ENCODE measurements around the gene UTF1.

The UTF1 gene

DNA sequence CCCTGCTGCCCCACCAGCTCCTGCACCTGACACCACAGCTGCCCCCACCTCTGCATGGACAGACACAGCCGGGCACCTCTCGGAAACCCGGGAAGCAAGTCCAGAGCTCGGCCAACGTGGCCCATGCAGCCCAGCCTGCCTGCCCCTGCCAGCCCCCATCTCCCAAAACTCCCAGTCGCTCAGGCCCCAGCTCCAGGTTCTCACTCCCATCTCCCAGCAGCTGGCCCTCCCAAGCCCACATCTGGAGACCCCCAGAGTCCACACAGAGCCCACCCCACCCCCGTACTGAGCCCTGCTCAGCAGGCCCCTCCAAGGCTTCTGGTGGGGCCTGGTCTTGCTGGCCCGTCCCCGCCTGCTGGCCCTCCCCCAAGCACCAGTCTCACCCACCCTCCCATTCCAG is 32.2 kb upstream of the UTF1 start:
- H3K4me3 ChIP-seq (ENCODE audit: low read depth, low read length) = no peak overlapping the region
- H3K36me3 ChIP-seq (ENCODE audit: control insufficient read depth in 2 of 2, insufficient read depth in 1 of 2, low read length in 2 of 2) = no peaks in the 10 kb centered on the region
- no peak for TF ChIP-seq GLI4 (tag by site-specific recombination; IDR thresholded peaks at IDR 0.05)
- TF ChIP-seq HOXA7 (CRISPR knock-in tag; IDR thresholded peaks at IDR 0.05; ENCODE audit: borderline replicate concordance) = no peak
- no peak for TF ChIP-seq ZNF521 (tag by site-specific recombination; IDR thresholded peaks at IDR 0.05)
- TF ChIP-seq ZNF292 (tag by site-specific recombination; IDR thresholded peaks at IDR 0.05; ENCODE audit: borderline replicate concordance, low read depth) = no peak
- no peak for TF ChIP-seq KLF9 (tag by site-specific recombination; IDR thresholded peaks at IDR 0.05; ENCODE audit: low read depth)
- no peak for TF ChIP-seq ZNF19 (tag by site-specific recombination; IDR thresholded peaks at IDR 0.05; ENCODE audit: low read depth)
- no peak for TF ChIP-seq ZSCAN23 (tag by site-specific recombination; IDR thresholded peaks at IDR 0.05)
- TF ChIP-seq, protein P1, sequence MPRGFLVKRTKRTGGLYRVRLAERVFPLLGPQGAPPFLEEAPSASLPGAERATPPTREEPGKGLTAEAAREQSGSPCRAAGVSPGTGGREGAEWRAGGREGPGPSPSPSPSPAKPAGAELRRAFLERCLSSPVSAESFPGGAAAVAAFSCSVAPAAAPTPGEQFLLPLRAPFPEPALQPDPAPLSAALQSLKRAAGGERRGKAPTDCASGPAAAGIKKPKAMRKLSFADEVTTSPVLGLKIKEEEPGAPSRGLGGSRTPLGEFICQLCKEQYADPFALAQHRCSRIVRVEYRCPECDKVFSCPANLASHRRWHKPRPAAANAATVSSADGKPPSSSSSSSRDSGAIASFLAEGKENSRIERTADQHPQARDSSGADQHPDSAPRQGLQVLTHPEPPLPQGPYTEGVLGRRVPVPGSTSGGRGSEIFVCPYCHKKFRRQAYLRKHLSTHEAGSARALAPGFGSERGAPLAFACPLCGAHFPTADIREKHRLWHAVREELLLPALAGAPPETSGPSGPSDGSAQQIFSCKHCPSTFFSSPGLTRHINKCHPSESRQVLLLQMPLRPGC (tag by site-specific recombination; IDR thresholded peaks at IDR 0.05) = no peak
- TF ChIP-seq CTCF (tag by site-specific recombination; IDR thresholded peaks at IDR 0.05) = no peak
- no peak for TF ChIP-seq ZNF639 (tag by site-specific recombination; IDR thresholded peaks at IDR 0.05)
- no peak for TF ChIP-seq SALL2 (tag by site-specific recombination; IDR thresholded peaks at IDR 0.05; ENCODE audit: borderline replicate concordance)
- TF ChIP-seq ZNF416 (tag by site-specific recombination; IDR thresholded peaks at IDR 0.05) = no peak
- H3K4me1 ChIP-seq (ENCODE audit: control insufficient read depth, insufficient read depth, low read length) = no peaks in the 10 kb centered on the region
- H3K9me3 ChIP-seq (ENCODE audit: control insufficient read depth, insufficient read depth, low read depth, low read length) = no peaks in the 10 kb centered on the region
- CTCF ChIA-PET = interaction anchor here (0.6 kb wide), 1 partner anchor 52 kb away, joined by 5 read pairs; no protein-coding TSS in a partner anchor
- POLR2A ChIA-PET = no interaction called here
- no peak overlapping the region for H3K27ac ChIP-seq (ENCODE audit: extremely low read depth, low read depth, low read length)

DNA sequence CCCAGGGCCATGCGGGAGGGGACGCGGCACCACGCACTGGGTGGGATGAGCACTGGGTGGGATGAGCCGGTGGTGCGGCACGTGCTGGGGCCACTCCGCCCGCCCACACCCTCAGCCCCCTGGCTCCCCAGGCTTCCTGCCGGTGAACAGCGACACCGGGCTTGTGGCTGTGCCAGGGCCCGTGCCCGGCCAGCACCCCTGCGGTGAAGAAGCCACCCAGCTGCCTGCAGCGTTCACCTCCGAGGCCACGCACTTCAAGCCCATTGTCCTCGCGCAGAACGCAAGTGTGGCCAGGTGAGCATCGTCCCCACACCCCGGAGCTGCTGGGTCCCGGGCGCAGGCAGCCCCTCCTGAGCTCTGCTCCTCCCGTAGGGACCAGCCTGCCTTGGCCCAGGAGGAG is 31.8 kb upstream of the UTF1 start:
- Histone ChIP-seq H3K4me1 (ENCODE audit: control insufficient read depth, insufficient read depth, low read length) (no peaks in the 10 kb centered on the region), H3K9me3 (ENCODE audit: control insufficient read depth, insufficient read depth, low read depth, low read length) (no peaks in the 10 kb centered on the region), H3K4me3 (ENCODE audit: low read depth, low read length) (no peak overlapping the region), H3K36me3 (ENCODE audit: control insufficient read depth in 2 of 2, insufficient read depth in 1 of 2, low read length in 2 of 2) (no peaks in the 10 kb centered on the region), H3K27ac (ENCODE audit: extremely low read depth, low read depth, low read length) (no peak overlapping the region)
- ChIA-PET CTCF (no interaction called here), POLR2A (no interaction called here)
- TF ChIP-seq ZNF157 (tag by site-specific recombination; IDR thresholded peaks at IDR 0.05) (no peak), ZNF776 (tag by site-specific recombination; IDR thresholded peaks at IDR 0.05; ENCODE audit: borderline replicate concordance) (no peak), ZNF473 (tag by site-specific recombination; IDR thresholded peaks at IDR 0.05) (no peak), HIC1 (tag by site-specific recombination; IDR thresholded peaks at IDR 0.05) (no peak), ZNF639 (tag by site-specific recombination; IDR thresholded peaks at IDR 0.05) (no peak), ZNF624 (tag by site-specific recombination; IDR thresholded peaks at IDR 0.05) (no peak), KLF1 (tag by site-specific recombination; IDR thresholded peaks at IDR 0.05) (no peak)
- TF ChIP-seq, protein P2, sequence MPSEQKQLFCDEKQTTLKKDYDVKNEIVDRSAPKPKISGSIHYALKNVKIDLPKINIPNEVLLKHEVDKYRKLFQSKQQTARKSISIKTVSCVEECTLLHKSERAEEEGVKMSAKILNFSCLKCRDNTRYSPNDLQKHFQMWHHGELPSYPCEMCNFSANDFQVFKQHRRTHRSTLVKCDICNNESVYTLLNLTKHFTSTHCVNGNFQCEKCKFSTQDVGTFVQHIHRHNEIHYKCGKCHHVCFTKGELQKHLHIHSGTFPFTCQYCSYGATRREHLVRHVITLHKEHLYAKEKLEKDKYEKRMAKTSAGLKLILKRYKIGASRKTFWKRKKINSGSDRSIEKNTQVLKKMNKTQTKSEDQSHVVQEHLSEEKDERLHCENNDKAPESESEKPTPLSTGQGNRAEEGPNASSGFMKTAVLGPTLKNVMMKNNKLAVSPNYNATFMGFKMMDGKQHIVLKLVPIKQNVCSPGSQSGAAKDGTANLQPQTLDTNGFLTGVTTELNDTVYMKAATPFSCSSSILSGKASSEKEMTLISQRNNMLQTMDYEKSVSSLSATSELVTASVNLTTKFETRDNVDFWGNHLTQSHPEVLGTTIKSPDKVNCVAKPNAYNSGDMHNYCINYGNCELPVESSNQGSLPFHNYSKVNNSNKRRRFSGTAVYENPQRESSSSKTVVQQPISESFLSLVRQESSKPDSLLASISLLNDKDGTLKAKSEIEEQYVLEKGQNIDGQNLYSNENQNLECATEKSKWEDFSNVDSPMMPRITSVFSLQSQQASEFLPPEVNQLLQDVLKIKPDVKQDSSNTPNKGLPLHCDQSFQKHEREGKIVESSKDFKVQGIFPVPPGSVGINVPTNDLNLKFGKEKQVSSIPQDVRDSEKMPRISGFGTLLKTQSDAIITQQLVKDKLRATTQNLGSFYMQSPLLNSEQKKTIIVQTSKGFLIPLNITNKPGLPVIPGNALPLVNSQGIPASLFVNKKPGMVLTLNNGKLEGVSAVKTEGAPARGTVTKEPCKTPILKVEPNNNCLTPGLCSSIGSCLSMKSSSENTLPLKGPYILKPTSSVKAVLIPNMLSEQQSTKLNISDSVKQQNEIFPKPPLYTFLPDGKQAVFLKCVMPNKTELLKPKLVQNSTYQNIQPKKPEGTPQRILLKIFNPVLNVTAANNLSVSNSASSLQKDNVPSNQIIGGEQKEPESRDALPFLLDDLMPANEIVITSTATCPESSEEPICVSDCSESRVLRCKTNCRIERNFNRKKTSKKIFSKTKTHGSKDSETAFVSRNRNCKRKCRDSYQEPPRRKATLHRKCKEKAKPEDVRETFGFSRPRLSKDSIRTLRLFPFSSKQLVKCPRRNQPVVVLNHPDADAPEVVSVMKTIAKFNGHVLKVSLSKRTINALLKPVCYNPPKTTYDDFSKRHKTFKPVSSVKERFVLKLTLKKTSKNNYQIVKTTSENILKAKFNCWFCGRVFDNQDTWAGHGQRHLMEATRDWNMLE (tag by site-specific recombination; conservative IDR thresholded peaks at IDR 0.05; ENCODE audit: low read depth) = no peak
- TF ChIP-seq, protein P3, sequence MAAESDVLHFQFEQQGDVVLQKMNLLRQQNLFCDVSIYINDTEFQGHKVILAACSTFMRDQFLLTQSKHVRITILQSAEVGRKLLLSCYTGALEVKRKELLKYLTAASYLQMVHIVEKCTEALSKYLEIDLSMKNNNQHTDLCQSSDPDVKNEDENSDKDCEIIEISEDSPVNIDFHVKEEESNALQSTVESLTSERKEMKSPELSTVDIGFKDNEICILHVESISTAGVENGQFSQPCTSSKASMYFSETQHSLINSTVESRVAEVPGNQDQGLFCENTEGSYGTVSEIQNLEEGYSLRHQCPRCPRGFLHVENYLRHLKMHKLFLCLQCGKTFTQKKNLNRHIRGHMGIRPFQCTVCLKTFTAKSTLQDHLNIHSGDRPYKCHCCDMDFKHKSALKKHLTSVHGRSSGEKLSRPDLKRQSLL (tag by site-specific recombination; IDR thresholded peaks at IDR 0.05) = no peak
